Gastroesophageal sphincter (tissue), 3 donors: ENCODE data around the gene RNF126.

Experiments used
- CTCF ChIP-seq, 4 experiments: fragments of 200-600 bp in 2 of 4; fragments of 450-650 bp in 2 of 4; sonication (generic) in 1 of 4; IDR thresholded peaks; one replicate each; pipeline ENCODE4 v1.5.1; 2017 to 2019; ENCODE audit warnings: antibody characterized with exemption in 4 of 4, mild to moderate bottlenecking in 2 of 4, moderate library complexity in 2 of 4
- EP300 ChIP-seq: sonication (generic); formaldehyde crosslinking; IDR thresholded peaks from one replicate; pipeline ENCODE4 v1.6.1; 2017; ENCODE audit warnings: antibody characterized with exemption, mild to moderate bottlenecking
- POLR2A ChIP-seq, 2 donors: fragments of 450-650 bp; IDR thresholded peaks; one replicate each; pipeline ENCODE4 v1.6.1; 2017; ENCODE audit warnings: antibody characterized with exemption in 2 of 2, mild to moderate bottlenecking in 2 of 2, moderate library complexity in 1 of 2
- POLR2AphosphoS5 ChIP-seq: sonication (generic); formaldehyde crosslinking; IDR thresholded peaks from one replicate; pipeline ENCODE4 v1.6.1; 2017; ENCODE audit warnings: antibody characterized with exemption

- TF ChIP-seq POLR2A (IDR thresholded peaks at IDR 0.05) (no peak), POLR2AphosphoS5 (no peak), CTCF (IDR thresholded peaks at IDR 0.05) (no peak), EP300 (no peak)
Measured at GRCh38 chr19:633786-634639, 29.0 kb downstream of the RNF126 start.
